Measurements from ENCODE around the gene RAB17.

The RAB17 gene

GRCh38 chr2:237592425-237592980 lies 2.0 kb upstream of the RAB17 start:
- no peak for ATAC-seq
- TF ChIP-seq BACH2 (CRISPR knock-in tag; IDR thresholded peaks at IDR 0.05; ENCODE audit: borderline replicate concordance) = no peak
- no peak for TF ChIP-seq SNAI2 (CRISPR knock-in tag; IDR thresholded peaks at IDR 0.05)
- TF ChIP-seq, protein P1, sequence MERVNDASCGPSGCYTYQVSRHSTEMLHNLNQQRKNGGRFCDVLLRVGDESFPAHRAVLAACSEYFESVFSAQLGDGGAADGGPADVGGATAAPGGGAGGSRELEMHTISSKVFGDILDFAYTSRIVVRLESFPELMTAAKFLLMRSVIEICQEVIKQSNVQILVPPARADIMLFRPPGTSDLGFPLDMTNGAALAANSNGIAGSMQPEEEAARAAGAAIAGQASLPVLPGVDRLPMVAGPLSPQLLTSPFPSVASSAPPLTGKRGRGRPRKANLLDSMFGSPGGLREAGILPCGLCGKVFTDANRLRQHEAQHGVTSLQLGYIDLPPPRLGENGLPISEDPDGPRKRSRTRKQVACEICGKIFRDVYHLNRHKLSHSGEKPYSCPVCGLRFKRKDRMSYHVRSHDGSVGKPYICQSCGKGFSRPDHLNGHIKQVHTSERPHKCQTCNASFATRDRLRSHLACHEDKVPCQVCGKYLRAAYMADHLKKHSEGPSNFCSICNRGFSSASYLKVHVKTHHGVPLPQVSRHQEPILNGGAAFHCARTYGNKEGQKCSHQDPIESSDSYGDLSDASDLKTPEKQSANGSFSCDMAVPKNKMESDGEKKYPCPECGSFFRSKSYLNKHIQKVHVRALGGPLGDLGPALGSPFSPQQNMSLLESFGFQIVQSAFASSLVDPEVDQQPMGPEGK (CRISPR knock-in tag; IDR thresholded peaks at IDR 0.05; ENCODE audit: borderline replicate concordance) = no peak
- no peak for TF ChIP-seq ZFP3 (CRISPR knock-in tag; IDR thresholded peaks at IDR 0.05)
- TF ChIP-seq ZNF70 (CRISPR knock-in tag; IDR thresholded peaks at IDR 0.05) = no peak
- TF ChIP-seq TCF4 (CRISPR knock-in tag; IDR thresholded peaks at IDR 0.05; ENCODE audit: borderline replicate concordance) = no peak

DNA sequence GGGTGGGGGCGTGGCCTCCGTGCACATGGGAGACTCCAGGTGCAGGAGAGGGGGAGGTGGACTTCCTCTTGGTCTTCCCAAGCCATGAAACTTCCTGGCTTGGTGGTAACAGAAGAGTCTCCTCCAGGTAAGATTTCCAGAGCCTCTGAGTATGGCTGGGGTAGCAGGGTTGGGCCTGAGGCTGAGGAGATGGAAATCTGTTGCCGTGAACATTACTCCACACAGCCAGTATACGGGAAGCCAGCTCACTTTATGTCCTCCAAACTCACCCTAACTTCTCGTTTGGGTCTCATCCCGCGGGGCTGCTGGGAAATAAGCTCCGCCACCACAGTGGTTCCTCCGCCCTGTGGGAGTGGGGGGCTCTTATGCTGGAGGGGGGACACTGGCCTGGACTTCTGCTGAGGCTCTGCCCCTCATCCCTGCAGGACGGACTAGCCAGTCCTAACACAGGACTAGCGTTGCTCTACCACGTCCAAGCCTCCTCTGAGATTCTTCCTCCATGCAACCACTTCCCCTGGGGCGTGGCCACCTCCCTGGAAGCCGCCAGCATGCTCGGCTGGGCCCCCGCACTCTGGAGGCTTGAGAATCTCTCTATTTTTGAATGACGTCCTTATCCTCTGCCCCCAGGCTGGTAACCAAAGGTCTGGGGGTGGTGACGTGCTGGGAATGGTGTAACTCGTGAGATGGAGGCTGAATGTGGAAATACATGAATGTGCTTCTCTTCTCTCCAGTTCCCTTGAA lies 777 bp upstream of the RAB17 start:
- TF ChIP-seq CSDC2 (CRISPR knock-in tag; IDR thresholded peaks at IDR 0.05) (no peak), GLIS3 (CRISPR knock-in tag; IDR thresholded peaks at IDR 0.05) (no peak), TOX (CRISPR knock-in tag; IDR thresholded peaks at IDR 0.05; ENCODE audit: borderline replicate concordance) (no peak), SNAI2 (CRISPR knock-in tag; IDR thresholded peaks at IDR 0.05) (no peak)
- TF ChIP-seq, protein P2, sequence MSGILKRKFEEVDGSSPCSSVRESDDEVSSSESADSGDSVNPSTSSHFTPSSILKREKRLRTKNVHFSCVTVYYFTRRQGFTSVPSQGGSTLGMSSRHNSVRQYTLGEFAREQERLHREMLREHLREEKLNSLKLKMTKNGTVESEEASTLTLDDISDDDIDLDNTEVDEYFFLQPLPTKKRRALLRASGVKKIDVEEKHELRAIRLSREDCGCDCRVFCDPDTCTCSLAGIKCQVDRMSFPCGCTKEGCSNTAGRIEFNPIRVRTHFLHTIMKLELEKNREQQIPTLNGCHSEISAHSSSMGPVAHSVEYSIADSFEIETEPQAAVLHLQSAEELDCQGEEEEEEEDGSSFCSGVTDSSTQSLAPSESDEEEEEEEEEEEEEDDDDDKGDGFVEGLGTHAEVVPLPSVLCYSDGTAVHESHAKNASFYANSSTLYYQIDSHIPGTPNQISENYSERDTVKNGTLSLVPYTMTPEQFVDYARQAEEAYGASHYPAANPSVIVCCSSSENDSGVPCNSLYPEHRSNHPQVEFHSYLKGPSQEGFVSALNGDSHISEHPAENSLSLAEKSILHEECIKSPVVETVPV (CRISPR knock-in tag; IDR thresholded peaks at IDR 0.05) = no peak
- ATAC-seq = no peak

DNA sequence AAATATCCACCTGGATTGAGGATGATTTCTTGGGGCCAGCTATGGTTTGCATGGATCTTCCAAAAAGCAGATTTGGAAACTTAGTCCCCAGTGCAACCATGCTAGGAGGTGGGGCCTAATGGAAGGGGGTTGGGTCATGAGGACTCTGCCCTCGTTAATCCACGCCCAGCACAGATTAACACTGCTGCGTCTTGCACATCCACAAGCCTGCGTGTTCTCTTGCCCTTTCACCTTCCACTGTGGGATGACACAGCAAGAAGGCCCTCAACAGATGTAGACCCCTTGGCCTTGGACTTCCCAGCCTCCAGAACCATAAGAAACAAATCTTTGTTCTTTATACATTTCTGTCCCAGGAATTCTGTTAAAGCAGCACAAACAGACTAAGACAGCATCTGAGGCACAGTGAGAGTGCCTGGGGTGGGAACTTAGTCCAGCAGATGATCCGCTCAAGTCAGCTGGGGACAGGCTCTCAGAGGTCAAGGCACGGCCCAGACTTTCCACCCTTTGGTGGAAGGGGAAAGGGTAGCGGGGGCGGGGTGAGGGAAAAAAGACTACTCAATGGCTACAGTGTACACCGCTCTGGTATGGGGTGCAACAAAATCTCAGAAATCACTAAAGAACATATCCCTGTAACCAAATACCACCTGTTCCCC lies 2.4 kb downstream of the RAB17 start:
- ATAC-seq = no peak
- TF ChIP-seq SNAI2 (CRISPR knock-in tag; IDR thresholded peaks at IDR 0.05) = no peak

DNA sequence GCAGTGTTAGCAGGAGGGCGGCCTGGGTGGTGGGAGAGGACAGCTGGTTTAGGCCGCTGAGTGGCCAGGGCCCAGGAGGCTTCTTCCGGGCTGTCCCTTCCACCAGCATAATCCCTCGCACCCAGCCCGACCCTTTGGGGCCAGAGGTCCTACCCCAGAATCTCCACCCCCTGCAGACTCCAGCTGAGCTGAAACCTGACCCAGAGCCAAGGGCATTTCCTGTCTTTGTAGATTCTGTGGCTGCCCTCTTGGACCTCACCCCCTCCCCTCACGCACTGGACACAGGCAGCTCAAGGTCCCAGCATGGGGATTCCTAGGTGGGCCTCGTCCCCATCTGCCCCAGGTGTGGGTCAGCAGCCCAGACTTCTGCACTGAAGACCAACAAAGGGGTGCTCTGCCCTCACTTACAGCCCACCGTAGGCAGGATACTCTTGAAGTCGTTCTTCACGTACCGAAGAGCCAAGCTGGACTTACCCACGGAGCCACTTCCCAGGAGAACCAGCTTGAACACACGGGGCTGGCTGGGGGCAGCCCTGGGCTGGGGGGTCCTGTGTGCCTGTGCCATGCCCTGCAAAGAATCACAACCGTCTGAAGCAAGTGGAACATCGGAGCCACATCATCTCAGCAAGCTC lies 4.8 kb downstream of the RAB17 start:
- TF ChIP-seq SNAI2 (CRISPR knock-in tag; IDR thresholded peaks at IDR 0.05) (no peak), TCF4 (CRISPR knock-in tag; IDR thresholded peaks at IDR 0.05; ENCODE audit: borderline replicate concordance) (no peak), ZFP30 (CRISPR knock-in tag; IDR thresholded peaks at IDR 0.05) (no peak), OSR1 (CRISPR knock-in tag; IDR thresholded peaks at IDR 0.05) (no peak), ZNF565 (CRISPR knock-in tag; conservative IDR thresholded peaks at IDR 0.05; ENCODE audit: low read depth) (no peak), GLIS3 (CRISPR knock-in tag; IDR thresholded peaks at IDR 0.05) (no peak), ZNF8 (CRISPR knock-in tag; IDR thresholded peaks at IDR 0.05) (no peak), ESRRG (CRISPR knock-in tag; IDR thresholded peaks at IDR 0.05) (no peak), PPARA (CRISPR knock-in tag; IDR thresholded peaks at IDR 0.05; ENCODE audit: borderline replicate concordance) (no peak), CREB5 (CRISPR knock-in tag; IDR thresholded peaks at IDR 0.05; ENCODE audit: low read depth) (no peak), RARB (CRISPR knock-in tag; IDR thresholded peaks at IDR 0.05) (no peak), TOX (CRISPR knock-in tag; IDR thresholded peaks at IDR 0.05; ENCODE audit: borderline replicate concordance) (no peak), ZFP3 (CRISPR knock-in tag; IDR thresholded peaks at IDR 0.05) (no peak), TSHZ2 (CRISPR knock-in tag; IDR thresholded peaks at IDR 0.05) (no peak)
- TF ChIP-seq, protein P3, sequence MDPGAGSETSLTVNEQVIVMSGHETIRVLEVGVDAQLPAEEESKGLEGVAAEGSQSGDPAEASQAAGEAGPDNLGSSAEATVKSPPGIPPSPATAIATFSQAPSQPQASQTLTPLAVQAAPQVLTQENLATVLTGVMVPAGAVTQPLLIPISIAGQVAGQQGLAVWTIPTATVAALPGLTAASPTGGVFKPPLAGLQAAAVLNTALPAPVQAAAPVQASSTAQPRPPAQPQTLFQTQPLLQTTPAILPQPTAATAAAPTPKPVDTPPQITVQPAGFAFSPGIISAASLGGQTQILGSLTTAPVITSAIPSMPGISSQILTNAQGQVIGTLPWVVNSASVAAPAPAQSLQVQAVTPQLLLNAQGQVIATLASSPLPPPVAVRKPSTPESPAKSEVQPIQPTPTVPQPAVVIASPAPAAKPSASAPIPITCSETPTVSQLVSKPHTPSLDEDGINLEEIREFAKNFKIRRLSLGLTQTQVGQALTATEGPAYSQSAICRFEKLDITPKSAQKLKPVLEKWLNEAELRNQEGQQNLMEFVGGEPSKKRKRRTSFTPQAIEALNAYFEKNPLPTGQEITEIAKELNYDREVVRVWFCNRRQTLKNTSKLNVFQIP (CRISPR knock-in tag; IDR thresholded peaks at IDR 0.05; ENCODE audit: borderline replicate concordance, low read depth) = no peak
- TF ChIP-seq, protein P1 (CRISPR knock-in tag; IDR thresholded peaks at IDR 0.05; ENCODE audit: borderline replicate concordance) = no peak
- TF ChIP-seq, protein P2 (CRISPR knock-in tag; IDR thresholded peaks at IDR 0.05) = no peak
- no peak for ATAC-seq

Data from SK-N-SH treated with all-trans-retinoic acid at 6 μM for 48 hours (cell line).